Transverse colon (tissue), 4 donors: ENCODE measurements around the gene AFAP1L2.

ENCODE experiments used
- CTCF ChIP-seq, 5 experiments: fragments of 200-600 bp in 3 of 5; fragments of 450-650 bp in 2 of 5; sonication (generic) in 3 of 5; IDR thresholded peaks; 1 replicate in 2 of 5; 2 replicates in 3 of 5; pipeline ENCODE4 v1.5.1; 2016 to 2017; ENCODE audit warnings: antibody characterized with exemption in 5 of 5, inconsistent platforms in 3 of 5, mild to moderate bottlenecking in 2 of 5, moderate library complexity in 1 of 5
- POLR2A ChIP-seq: fragments of 450-650 bp; IDR thresholded peaks from one replicate; pipeline ENCODE4 v1.6.1; 2016; ENCODE audit warnings: antibody characterized with exemption, mild to moderate bottlenecking, moderate library complexity
- POLR2AphosphoS5 ChIP-seq, 3 donors: sonication (generic); formaldehyde crosslinking; IDR thresholded peaks; one replicate each; pipeline ENCODE4 v1.6.1; 2016; ENCODE audit warnings: antibody characterized with exemption in 3 of 3

DNA sequence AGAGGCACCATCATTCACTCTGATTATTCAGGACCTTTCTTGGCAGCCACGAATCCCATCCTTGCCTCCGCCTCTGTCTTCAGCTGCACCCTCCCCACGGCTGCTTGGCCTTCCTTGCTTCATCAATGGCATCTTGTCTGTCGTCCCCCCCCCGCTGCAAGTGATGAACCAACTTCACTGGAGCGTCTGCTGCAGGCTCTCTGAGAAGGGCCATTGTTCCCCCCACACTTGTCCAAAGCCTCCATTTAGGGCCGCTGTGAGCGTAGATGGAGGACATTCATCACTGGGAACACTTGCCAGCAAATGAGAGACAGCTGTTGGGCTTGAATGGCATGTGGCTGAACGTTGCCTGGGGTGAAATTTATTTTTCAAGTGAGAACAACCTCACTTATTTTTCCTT lies 20.1 kb downstream of the AFAP1L2 start:
- TF ChIP-seq CTCF (IDR thresholded peaks at IDR 0.05): no peak
- no peak for TF ChIP-seq POLR2AphosphoS5 (IDR thresholded peaks at IDR 0.05)
- no peak for TF ChIP-seq POLR2A
